Subcutaneous adipose tissue (tissue), 4 donors: ENCODE results near the gene PRAC1. TPM values are rescaled to one million over a fixed set of nuclear protein-coding genes. Genes with fewer than 3 reads are reported as not detected.

Experiments
- total RNA-seq, 4 donors: library from RNA; depleted of rRNA; stranded (reverse); fragments of >200 nt; gene quantifications; one replicate each; pipeline ENCODE4 v1.1.0, GENCODE V29; 2016
- TF ChIP-seq, protein P1 (sequence below): fragments of 450-650 bp; IDR thresholded peaks from one replicate; pipeline ENCODE4 v1.5.1; 2016; ENCODE audit warnings: low read depth, mild to moderate bottlenecking, control low read depth, antibody characterized with exemption, moderate library complexity

PRAC1 gene
- total RNA-seq, 4 donors from 2014 or later: not detected

DNA sequence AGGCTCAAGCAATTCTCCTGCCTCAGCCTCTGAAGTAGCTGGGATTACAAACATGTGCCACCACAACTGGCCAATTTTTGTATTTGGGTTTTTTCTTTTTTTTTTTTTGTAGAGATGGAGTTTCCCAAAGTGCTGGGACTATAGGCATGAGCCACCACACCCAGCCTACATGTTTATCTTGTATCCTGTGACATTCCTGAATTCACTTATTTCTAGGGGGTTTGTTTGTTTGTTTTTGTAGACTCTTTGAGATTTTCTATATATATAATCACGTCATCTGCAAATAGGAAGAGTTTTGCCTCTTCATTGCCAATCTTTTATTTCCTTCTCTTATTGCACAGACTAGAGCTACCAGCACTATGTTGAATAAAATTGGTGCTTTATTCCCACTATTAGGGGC is 29.1 kb downstream of the PRAC1 start:
- TF ChIP-seq, protein P1, sequence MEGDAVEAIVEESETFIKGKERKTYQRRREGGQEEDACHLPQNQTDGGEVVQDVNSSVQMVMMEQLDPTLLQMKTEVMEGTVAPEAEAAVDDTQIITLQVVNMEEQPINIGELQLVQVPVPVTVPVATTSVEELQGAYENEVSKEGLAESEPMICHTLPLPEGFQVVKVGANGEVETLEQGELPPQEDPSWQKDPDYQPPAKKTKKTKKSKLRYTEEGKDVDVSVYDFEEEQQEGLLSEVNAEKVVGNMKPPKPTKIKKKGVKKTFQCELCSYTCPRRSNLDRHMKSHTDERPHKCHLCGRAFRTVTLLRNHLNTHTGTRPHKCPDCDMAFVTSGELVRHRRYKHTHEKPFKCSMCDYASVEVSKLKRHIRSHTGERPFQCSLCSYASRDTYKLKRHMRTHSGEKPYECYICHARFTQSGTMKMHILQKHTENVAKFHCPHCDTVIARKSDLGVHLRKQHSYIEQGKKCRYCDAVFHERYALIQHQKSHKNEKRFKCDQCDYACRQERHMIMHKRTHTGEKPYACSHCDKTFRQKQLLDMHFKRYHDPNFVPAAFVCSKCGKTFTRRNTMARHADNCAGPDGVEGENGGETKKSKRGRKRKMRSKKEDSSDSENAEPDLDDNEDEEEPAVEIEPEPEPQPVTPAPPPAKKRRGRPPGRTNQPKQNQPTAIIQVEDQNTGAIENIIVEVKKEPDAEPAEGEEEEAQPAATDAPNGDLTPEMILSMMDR: no peak

DNA sequence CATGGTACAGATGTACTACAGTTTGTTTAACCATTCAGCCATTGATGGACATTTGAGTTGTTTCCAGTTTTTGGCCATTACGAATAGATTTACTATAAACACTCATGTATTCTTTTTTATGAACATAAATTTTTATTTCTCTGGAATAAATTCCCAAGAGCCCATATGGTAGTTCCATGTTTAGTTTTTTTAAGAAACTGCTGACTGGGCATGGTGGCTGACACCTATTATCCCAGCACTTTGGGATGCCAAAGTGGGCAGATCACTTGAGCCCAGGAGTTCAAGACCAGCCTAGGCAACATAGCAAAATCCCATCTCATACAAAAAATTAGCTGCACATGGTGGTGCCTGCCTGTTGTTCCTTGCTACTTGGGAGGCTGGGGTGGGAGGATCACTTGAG is 30.3 kb downstream of the PRAC1 start:
- TF ChIP-seq, protein P1: no peak

DNA sequence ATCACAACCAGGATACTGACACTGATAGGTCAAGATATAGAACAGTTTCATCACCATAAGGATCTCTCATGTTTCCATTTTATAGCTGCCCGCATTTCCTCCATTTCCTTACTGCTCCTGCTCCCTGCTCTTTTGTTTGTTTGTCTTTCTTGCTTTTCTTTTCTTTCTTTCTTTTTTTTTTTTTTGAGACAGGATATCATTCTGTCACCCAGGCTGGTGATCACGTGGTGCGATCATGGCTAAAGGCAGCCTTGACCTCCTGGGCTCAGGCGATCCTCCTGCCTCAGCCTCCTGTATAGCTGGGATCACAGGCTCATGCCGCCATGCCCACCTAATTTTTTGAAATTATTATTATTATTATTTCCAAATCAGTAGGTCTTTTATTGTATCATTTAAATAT is 31.7 kb downstream of the PRAC1 start:
- TF ChIP-seq, protein P1: no peak

DNA sequence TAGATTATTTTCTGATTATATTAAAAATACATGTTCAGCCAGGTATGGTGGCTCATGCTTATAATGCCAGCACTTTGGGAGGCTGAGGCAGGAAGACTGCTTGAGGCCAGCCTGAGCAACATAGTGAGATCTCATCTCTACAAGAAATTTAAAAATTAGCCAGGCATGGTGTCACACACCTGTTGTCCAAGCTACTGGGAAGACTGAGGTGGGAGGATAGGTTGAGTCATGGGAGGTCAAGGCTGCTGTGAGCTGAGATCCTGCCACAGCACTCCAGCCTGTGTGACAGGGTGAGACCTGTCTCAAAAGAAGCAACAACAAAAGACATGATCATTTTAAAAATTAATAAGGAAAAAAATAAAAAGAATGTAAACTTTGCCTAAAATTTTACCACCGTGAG is 40.7 kb downstream of the PRAC1 start:
- TF ChIP-seq, protein P1: no peak

DNA sequence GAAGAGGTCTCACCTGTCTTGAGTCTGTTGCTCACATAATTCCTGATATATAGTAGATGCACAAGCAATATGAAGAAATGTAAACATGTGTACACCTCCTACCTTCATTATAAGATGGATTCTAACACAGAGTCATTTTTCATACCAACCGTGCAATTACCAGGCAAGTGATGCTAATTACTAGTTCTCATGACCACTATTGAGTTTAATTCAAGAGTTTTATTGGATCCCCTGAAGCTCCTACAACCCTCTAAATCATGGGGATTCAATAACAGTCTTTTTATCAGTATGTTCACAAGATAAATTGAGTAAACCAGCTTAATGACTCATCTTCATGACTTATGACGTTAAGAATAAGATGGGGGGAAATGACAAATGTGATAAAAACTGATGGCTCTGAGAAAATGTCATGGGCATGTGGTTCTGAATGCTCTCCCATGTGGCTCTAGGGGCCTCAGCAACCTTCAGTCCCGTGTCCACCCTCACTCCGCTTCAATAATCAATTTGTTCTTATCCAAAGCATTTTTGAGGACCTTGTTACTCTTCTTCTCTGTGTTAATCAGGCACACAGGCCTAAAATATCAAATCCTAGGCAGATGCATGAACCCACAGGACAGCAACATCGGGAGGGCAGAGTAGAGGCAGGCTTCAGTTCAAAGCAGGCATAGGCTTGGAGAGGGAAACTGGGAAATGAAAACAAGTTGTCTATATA is 42.8 kb downstream of the PRAC1 start:
- TF ChIP-seq, protein P1: no peak

DNA sequence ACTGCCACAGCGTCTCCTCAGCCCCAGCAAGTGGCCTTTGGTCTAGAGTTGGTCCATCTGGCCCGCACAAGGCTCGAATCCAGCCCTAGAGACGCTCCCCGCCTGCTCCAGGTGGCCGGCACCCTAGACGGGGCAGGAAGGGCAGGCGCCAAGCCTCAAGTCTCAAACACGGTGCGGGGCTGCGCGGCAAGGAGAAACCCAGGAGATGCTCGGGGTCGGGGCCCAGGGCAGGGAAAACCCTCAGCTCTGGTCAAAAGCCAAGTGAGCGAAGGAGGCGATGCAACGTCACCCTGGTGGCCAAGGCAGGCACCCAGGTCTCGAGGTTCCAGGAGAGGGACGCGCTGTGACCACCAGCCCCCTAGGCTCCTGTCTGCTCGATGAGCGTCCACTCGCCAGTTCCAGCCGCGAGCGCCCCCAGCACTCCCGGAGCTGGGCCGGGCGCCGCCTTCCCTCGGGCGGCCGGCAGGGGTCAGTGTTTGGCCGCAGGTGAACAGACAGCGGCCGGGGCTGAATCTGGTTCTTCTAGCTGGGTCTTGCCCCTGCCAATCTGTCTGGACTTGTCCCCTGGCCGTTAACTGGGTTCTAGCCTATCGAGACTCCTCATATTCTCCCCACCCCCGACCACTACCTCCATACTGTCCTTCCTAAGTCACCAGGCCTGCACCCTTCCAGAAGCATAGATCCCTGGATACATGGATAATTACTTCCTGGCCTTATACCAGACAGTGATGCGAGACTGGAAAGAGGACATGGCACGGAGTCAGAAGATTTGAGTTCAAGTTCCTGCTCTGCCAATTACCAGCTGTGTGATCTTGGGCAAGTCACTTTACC is 44.0 kb downstream of the PRAC1 start:
- TF ChIP-seq, protein P1: no peak

DNA sequence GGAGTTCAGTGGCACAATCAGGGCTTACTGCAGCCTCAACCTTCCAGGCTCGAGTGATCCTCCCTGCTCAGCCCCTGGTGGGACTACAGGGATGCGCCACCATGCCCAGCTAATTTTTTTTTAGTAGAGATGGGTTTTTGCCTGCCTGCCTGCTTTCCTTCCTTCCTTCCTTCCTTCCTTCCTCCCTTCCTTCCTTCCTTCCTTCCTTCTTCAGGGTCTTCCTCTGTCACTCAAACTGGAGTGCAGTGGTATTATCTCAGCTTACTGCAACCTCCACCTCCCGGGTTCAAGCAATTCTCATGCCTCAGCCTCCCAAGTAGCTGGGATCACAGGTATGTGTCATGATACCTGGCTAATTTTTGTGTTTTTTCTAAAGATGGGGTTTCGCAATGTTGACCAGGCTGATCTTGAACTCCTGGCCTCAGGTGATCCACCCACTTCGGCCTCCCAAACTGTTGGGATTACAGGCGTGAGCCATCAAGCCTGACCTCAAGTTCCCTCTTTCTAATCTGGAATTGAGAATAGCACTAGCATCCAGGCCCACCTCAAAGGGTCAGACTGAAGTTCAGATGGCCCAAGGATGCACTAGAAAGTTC is 45.3 kb downstream of the PRAC1 start:
- TF ChIP-seq, protein P1: no peak
